ENCODE data around the gene ANKRD34A.

Gene ANKRD34A

DNA sequence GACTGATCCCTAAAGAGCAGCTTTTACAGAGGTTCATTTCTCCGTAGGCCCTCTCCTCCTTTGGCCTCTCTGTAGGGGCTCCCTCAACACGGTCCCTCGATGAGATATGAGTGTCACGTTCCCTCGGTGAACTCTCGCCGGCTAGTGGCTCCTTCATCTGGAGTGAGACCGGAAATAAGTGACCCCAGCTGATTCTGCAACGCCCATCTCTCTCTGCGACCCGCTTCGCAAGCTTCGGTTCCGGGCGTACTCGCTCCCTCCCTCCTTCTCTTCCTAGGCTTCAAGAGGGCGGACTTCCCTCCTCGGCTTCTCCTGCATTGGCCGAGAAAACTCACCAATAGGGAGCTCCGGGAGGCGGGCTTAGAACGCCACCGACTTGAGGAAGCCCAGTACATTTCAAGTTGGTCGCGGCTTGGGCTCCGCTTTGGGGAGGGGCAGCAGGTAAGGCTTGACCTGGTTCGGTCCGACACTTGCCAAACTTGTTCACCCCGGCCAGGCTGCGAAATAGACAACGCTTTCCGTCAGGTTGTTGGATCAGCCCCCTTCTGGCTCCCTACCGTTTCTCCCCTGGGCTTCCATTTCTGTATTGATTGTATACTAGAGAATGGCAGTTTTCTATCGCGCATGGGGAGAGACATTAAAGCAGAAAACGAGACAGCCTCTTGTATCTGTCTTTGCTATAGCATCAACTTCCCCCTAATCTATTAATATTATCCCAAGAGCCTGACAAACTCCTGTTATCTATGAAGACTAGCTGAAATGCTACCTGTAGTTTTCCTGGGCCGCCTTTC is at the start of gene ANKRD34A, which contains the start of gene POLR3GL:
TSS of gene ANKRD34A (minus strand) at position 248 of the 791 bp plus-strand sequence. CDS start 2,816 bp downstream, outside the sequence.
TSS of gene POLR3GL (plus strand) at position 363 of the 791 bp plus-strand sequence. CDS start 10,176 bp downstream, outside the sequence.
- peak; percentile 52 for DNase-seq

GRCh38 chr1:146013559-146013922 is 49.2 kb upstream of the ANKRD34A start:
- DNase-seq, result no peak

- no peak for DNase-seq
These were observed 48.6 kb upstream of the ANKRD34A start for GRCh38 chr1:146012703-146013558.

DNA sequence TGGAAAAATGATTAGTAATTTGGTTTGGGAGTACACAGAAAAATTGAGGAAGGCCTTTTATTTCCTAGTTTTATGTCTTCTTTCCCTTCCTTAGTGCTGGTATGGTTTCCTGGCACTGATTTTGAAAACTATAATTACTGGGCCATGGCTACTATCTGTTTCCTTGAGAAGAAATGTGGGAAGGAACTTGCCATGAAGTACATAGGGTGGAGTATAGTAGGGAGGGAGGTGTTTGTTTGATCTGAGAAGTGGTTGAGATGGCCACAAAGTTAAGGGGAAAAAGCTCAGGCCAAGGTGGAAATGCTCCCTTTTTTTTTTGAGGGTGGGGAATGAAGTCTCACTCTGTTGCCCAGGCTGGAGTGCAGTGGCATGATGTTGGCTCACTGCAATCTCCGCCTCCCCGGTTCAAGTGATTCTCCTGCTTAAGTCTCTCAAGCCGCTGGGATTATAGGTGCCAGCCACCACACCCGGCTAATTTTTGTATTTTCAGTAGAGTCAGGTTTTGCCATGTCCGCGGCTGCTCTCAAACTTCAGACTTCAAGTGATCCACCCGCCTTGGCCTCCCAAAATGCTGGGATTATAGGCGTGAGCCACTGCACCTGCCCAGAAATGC is 45.9 kb upstream of the ANKRD34A start:
- DNase-seq, result no peak

- no peak for DNase-seq
These were observed 43.2 kb upstream of the ANKRD34A start for GRCh38 chr1:146007489-146008133.

GRCh38 chr1:146001709-146002108 is 37.3 kb upstream of the ANKRD34A start:
- DNase-seq, result no peak

GRCh38 chr1:145999321-146000024 is 35.1 kb upstream of the ANKRD34A start:
- no peak for DNase-seq

- DNase-seq, result no peak
These were observed 33.3 kb upstream of the ANKRD34A start for GRCh38 chr1:145997718-145998023.

- no peak for DNase-seq
These were observed 32.8 kb upstream of the ANKRD34A start for GRCh38 chr1:145997016-145997717.

- peak; percentile 95 for DNase-seq
These were observed 32.1 kb upstream of the ANKRD34A start, which contains the start of gene TXNIP for GRCh38 chr1:145996433-145997015. Gene TXNIP, minus strand, starts transcription at chr1:145996579. Its CDS starts 313 bp downstream, at chr1:145996266.

DNA sequence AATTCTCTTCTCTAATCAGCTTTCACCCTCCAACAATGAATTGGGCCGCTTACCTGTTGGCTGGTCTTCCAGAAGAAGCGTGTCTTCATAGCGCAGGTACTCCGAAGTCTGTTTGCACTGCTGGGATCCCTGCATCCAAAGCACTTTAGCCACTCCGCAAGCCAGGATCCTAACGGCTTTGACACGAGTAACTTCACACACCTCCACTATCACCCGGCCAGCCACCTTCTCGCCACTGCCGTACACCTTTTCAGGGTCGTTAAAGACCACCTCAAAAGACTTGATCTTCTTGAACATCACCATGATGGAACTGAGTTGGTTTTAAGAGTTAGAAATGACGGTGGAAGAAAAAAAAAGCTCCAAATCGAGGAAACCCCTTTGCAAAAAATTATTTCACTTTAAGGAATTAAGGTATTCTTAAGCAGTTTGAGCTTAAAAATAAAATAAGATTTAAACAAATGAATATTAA is 31.6 kb upstream of the ANKRD34A start:
- no peak for DNase-seq

GRCh38 chr1:145995148-145995881 is 30.9 kb upstream of the ANKRD34A start:
- no peak for DNase-seq

- DNase-seq, result no peak
These were observed 30.2 kb upstream of the ANKRD34A start for GRCh38 chr1:145994391-145995120.

GRCh38 chr1:145993618-145994390 is 29.4 kb upstream of the ANKRD34A start:
- no peak for DNase-seq

DNA sequence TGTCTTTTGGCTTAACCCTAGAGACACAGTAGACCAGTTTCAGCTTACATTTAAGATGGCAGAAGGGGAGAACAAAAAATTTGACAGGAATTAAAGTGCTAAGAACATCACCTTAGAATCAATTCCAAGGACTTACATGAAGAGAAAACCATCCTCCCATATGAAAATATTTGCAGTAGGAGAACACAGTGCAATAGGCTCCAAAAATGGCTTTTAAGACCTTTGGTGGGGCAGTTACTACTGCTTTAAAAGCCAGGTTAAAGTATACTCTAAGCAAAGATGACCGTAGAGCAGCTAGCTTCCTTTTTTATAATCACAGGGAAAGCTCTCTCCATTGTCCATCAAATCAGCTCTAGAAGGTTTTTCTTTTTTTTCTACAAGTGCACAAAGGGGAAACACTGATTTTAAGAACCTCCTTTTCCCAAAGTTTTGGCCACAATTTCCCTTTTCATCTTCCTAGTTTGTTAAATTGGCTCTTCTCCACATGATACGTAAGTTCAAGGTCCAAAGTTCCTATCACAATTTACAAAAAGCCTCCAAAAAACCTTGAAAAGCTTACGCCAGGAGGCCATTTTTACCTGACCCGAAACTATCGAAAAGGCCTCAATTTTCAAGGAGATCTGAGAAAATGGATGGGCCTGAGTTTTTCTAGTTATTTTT is 28.7 kb upstream of the ANKRD34A start:
- no peak for DNase-seq

- DNase-seq, result no peak
These were observed 28.1 kb upstream of the ANKRD34A start for GRCh38 chr1:145992502-145992936.

DNA sequence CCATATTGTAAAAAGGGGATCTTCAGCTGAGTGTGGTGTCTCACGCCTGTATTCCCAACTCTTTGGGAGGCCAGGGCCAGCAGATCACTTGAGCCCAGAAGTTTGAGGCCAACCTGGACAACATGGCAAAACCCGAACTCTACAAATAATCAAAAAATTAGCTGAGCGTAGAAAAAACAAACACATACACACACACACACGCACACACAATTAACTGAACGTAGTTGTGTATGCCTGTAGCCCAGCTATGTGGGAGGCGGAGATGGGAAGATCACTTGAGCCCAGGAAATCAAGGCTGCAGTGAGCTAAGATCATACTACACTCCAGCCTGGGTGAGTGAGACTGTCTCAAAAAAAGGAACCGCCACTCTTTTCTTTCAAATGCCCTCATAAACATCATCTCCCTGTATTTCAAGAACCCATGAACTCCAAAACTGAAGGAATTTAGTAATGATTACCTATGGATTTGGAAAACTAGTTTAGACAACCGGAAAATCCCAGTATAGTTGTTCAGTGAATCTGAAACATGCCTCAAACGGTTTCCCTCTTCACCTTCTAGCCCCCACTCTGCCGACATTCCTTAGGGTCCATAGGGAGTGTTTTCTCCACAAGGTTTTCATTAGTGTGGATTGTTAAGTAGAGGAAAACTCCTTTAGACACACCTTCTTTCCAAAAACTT is 27.5 kb upstream of the ANKRD34A start:
- DNase-seq, result no peak
